IPS-18c (cell line): ENCODE data around the gene BRME1.
A peak's percentile ranks its signal among the peaks of the same experiment; 100 is the strongest.
"Not testable (repeated sequence)": the region's sequence is repeated elsewhere in the genome, so short reads cannot be mapped to it uniquely, and the experiment has no call there.

Experiments
- H3K4me3 ChIP-seq: 2 replicates; pipeline ENCODE4 v1.7.0; 2013; ENCODE audit warnings: low read depth, mild to moderate bottlenecking, low read length, moderate library complexity; ENCODE audit not compliant: insufficient read depth
- H3K9me3 ChIP-seq: one replicate; pipeline ENCODE4 v1.6.1; 2013; ENCODE audit warnings: mild to moderate bottlenecking, low read length, moderate library complexity; ENCODE audit not compliant: control insufficient read depth, insufficient read depth

BRME1 gene

GRCh38 chr19:13861714-13862531 is 44.0 kb downstream of the BRME1 start:
- Histone ChIP-seq H3K9me3 (no peaks in the 10 kb centered on the region), H3K4me3 (peak overlapping the region; percentile 58; the same call in 1 of the 2 replicates)

- Histone ChIP-seq H3K4me3 (no peak overlapping the region), H3K9me3 (no peaks in the 10 kb centered on the region)
Observed at GRCh38 chr19:13861392-13861713, 44.6 kb downstream of the BRME1 start.

GRCh38 chr19:13860679-13861391 is 45.1 kb downstream of the BRME1 start:
- H3K9me3 ChIP-seq = no peaks in the 10 kb centered on the region
- no peak overlapping the region for H3K4me3 ChIP-seq

GRCh38 chr19:13859361-13859880 is 46.5 kb downstream of the BRME1 start:
- no peak overlapping the region for H3K4me3 ChIP-seq
- no peaks in the 10 kb centered on the region for H3K9me3 ChIP-seq

GRCh38 chr19:13856497-13856896 is 49.4 kb downstream of the BRME1 start:
- no peak overlapping the region for H3K4me3 ChIP-seq
- H3K9me3 ChIP-seq = no peaks in the 10 kb centered on the region

- H3K4me3 ChIP-seq = not testable (repeated sequence)
Observed at GRCh38 chr19:13852171-13852707, 53.7 kb downstream of the BRME1 start.

GRCh38 chr19:13851734-13852114 is 54.2 kb downstream of the BRME1 start:
- H3K9me3 ChIP-seq, H3K4me3 ChIP-seq: not testable (repeated sequence)

More at GRCh38 chr19:13852171-13852707, 53.7 kb downstream of the BRME1 start:
- H3K9me3 ChIP-seq = not testable (repeated sequence)

GRCh38 chr19:13850910-13851733 is 54.8 kb downstream of the BRME1 start:
- Histone ChIP-seq H3K4me3 (peak overlapping the region; percentile 39), H3K9me3 (peaks cover 3% of the 10 kb centered on the region)

- peak overlapping the region; percentile 39 for H3K4me3 ChIP-seq
- peaks cover 3% of the 10 kb centered on the region for H3K9me3 ChIP-seq
Observed at GRCh38 chr19:13849991-13850909, 55.7 kb downstream of the BRME1 start.

GRCh38 chr19:13848798-13849676 is 56.9 kb downstream of the BRME1 start:
- Histone ChIP-seq H3K9me3 (peaks cover 3% of the 10 kb centered on the region), H3K4me3 (no peak overlapping the region)

GRCh38 chr19:13848340-13848677 is 57.6 kb downstream of the BRME1 start:
- H3K4me3 ChIP-seq = no peak overlapping the region

GRCh38 chr19:13847407-13848339 is 58.2 kb downstream of the BRME1 start:
- Histone ChIP-seq H3K4me3 (peak overlapping the region; percentile 89), H3K9me3 (peaks cover 3% of the 10 kb centered on the region)

More at GRCh38 chr19:13848340-13848677, 57.6 kb downstream of the BRME1 start:
- H3K9me3 ChIP-seq = peaks cover 3% of the 10 kb centered on the region

- Histone ChIP-seq H3K9me3 (peaks cover 3% of the 10 kb centered on the region), H3K4me3 (peak overlapping the region; percentile 89)
Observed at GRCh38 chr19:13846557-13847406, 59.1 kb downstream of the BRME1 start.

- Histone ChIP-seq H3K4me3 (no peak overlapping the region), H3K9me3 (peaks cover 3% of the 10 kb centered on the region)
Observed at GRCh38 chr19:13844130-13844631, 61.7 kb downstream of the BRME1 start.
